ENCODE results near the gene MAST4.

- TF ChIP-seq CTCF (IDR thresholded peaks at IDR 0.05) (no peak), POLR2AphosphoS5 (IDR thresholded peaks at IDR 0.05) (no peak)
Measured at GRCh38 chr5:67133776-67134175, 537.6 kb downstream of the MAST4 start.
